UCSD-AML1 (cell line): ENCODE data around the gene CRTC3.

ENCODE experiments used
- DNase-seq: peaks from one replicate; lab custom pipeline; 2025; ENCODE audit not compliant: unreplicated experiment; lab: John Stamatoyannopoulos, UW

CRTC3 gene

DNA sequence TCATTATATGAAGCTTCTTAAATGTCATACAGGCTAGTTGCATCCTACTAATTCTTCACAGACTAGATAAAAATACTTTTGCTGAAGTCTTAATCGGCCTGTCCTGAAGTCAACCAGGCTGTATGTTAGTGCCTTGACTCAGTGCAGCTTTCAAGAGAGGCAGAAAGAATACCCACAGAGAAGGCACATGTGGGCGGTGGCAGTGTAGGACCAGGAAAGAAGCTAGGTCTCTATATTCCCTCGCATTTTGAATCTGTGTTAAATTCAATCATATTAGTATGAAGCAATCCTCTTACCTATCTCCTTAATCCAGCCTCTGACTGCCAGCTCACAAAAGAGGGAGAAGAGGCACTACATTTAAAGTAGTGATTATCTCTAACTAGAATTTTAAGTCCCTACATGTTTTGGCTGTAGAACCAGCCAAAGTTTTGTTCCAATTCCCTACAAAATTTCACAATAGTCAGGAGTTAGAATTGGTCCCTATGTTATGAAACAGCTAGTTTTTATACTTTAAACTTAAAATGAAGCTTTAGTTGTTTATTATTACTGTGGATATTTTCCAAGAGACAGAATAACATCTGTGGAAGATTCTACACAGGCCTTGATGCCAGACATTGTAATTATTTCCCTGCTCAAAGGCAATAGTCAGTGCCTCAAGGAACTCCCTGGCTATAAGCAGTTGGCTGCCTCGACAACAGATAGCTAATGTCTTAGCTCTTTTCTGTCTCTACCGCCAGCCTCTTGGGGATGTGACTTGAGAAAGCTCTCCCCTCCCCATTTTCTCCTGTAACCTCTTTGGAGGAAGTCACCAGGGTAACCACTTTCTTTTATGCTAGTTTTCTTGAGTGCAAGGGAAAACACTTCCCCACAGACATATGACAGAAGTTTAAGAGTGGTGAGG lies 31.9 kb downstream of the CRTC3 start:
- DNase-seq: no peak

DNA sequence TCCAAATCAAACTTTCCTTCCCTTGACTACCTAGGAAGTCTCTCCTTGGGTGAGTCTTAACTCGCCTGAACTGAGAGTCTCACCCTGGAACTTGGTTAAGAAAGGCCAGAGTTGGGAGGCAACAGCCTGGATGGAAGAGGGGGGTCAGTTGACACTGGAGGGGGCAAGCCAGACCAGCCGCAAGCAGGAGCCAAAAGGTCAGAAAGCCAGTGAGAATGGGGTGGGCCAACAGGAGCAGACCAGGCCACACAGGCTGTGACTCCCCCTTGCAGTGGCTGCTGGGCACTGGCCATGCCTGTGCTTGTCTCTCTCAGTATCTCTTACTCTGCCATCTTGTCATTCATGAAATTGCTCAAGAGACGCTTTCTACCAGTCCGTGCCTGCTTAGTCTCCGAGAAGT lies 32.9 kb downstream of the CRTC3 start:
- DNase-seq: no peak

DNA sequence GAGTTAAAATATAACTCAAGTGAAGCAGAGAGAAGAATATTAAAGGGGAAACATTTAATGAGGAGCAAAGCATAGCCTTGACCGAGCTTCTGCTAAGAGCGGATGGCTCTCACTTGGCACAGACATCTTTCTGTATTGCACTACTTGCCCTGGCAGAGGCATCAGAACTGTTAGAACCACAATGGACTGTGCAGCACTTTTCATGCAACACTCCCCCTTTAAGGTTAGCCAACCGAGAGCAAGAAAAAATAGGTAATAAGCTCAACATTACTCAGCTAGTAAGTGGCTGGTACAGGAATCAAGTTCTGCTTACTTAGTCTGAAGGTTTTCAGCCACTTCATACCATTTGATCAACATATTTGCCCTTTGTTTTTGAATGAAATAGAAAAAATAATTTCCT lies 33.7 kb downstream of the CRTC3 start:
- DNase-seq: no peak

DNA sequence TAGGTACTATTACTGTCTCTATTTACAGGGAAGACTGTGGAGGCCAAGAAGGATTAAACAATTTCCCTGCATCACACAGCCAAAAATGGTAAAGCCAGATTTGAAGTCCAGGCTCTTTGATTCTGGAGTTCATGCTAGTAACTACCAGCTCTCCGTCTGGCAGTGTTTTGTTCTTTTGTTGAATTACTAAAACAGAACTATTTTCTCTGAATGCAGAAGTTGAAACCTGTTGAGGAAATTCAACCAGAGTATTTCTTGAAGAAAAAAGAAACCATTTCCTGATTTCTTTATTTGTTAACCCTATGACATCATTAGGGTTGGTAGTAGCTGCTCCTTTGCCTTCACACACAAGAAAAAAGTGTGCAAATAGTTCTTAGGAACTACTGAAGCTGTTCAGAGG lies 34.3 kb downstream of the CRTC3 start:
- no peak for DNase-seq

DNA sequence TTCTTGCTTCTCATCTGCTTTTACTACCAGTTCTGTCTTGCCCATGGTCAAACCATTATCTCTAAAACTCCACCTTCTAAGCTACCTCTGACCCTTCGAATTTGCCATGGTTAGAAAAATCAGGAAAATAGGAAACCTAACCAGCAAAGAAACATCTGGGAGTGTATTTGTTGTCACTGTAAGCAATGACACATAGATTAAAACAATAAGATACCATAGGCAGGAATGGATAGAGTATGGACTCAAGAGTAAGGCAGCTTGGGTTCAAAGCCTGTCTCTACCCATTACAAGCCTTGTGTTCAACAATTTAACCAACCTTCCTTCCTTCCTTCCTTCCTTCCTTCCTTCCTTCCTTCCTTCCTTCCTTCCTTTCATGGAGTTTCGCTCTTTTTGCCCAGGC lies 34.9 kb downstream of the CRTC3 start:
- no peak for DNase-seq

DNA sequence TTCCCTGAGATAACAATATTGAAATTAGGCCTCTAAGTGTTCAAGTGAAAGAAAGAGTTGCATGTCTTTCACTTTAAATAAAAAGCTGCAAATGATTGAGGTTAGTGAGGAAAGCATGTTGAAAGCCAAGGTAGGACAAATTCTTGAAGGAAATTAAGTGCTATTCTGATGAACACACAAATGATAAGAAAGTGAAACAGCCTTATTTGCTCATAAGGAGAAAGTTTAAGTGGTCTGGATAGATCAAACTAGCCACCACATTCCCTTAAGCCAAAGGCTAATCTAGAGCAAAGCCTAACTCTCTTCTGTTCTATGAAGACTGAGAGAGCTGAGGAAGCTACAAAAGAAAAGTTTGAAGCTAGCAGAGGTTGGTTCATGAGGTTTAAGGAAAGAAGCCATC lies 36.1 kb downstream of the CRTC3 start:
- DNase-seq: no peak

DNA sequence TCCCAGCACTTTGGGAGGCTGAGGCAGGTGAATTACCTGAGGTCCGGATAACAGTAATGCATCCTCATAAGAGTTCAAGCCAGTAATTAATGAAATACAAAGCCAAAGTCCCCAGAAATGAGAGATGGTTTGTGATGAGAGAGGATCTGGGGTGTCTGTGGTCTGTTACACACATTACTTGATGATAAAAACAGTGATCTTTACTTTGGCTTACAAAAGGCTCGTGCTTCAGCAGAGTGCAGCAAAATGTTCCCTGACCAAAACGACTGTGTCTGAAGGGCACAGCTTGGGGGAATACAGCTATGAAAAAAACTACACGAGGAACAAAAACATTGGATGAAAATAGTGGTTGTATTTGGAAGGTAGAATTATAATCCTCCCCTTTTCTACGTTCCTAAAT lies 40.9 kb downstream of the CRTC3 start:
- DNase-seq: no peak

DNA sequence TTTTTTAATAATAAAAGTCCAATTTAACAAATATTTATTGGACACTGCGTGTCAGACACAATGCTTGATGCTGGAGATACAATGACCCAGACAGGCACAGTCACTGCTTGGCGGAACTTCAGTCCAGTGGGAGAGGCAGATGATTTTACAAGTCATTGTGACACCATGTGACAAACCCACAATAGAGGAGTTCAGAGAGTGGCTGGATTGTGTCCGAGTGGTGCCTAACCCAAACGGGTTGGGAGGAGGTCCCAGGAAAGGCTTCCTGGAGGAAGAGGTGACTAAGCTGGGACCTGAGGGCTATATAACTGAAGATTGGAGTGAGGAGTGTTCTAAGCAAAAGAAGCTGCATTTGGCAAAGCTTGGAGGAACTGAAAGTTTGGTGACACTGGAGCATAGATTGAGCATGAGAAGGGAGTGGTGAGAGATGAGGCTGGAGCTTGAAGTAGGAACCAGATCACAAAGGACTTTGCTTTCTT lies 41.4 kb downstream of the CRTC3 start:
- no peak for DNase-seq

DNA sequence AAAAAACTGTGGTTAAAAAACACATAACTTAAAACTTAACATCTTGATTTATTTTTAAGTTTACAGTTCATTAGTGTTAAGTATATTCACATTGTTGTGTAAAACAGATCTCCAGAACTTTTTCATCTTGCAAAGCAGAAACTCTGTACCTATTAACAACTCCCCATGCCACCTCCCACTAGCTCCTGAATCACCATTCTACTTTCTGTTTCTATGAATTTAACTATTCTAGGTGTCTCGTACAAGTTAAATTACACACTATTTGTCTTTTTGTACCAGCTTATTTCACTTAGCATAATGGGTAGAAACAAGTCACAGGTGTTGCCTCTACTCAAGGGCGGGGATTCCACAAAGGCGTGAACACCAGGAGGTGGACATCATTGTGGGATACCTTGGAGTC lies 43.2 kb downstream of the CRTC3 start:
- DNase-seq: no peak

DNA sequence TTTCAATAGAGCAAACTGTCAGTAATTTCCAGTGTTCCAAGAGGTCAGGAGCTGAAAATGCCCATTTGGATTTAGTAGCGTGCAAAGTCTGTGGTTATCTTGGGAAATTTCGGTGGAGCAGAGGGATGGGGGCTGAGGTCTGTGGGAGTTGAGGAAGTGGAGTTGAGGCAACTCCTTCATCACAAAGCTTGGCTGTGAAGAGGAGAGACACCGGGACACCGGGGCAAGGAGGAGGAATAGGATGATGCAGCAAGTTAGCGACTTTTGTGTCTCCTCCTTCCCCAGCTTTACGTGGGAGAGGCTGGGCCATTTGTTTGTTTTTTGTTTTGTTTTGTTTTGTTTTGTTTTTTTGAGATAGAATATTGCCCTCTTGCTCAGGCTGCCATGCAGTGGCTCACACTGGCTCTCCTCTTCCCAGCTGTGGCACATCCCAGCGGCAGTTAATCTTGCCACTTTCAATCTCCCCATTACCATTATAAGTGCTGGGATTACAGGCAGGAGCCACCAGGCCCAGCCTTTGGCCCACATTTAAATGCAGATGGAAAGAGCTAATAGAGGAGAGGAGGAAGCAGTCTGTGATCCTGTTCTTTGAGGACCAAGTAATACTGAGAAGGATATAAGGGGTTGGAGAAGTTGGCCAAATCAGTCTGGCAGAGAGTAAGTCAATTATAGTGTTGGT lies 47.1 kb downstream of the CRTC3 start:
- no peak for DNase-seq

DNA sequence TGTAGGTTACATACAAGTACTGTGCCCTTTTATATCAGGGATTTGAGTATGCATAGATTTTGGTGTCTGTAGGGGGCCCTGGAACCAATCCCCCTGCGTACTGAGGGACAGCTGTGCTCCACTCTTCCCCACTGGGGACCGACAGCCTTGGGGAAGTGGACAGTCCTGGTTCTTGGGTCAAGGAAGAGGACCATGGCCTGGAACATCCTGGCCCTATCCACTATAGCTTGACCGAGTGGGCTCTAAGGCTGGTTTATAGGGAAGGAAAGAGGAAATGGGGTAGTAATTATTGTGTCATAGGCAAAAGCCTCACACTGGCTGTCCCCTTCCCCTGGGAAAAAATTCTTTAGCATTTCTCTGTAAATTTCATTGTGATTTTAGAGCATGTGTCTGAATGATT lies 49.5 kb downstream of the CRTC3 start:
- no peak for DNase-seq

DNA sequence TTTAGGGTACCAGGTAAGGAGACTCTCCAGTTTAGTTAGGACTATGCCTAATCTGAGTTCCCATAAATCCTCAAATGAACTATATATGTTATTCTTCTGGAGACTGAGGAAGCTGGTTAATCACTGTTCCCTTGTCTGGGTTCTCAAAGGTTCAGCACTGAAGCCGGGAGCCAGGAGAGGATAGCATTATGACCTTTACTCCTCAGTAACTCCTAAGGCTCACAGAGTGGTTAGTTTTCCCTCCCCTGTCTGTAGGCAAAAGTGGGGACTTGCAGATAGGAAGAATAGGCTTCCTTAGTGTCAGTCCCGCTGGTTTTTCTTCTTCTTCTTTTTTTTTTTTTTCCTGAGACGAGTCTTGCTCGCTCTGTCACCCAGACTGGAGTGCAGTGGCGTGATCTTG lies 50.4 kb downstream of the CRTC3 start:
- no peak for DNase-seq

DNA sequence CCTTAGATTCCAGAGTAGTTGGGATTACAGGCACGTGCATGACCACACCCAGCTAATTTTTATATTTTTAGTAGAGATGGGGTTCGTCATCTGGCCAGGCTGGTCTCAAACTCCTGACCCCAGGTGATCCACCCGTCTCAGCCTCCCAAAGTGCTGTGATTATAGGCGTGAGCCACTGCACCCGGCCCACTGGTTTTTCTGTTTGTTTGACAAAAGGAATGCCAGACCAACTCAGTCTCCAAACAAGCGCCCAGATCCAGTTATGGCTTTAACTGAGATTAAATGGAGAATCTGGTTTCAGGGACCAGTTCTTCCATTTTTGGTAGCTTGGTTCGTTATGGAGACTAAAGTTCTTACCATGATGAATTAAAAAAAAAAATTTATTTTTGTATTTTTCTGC lies 50.8 kb downstream of the CRTC3 start:
- DNase-seq: no peak

DNA sequence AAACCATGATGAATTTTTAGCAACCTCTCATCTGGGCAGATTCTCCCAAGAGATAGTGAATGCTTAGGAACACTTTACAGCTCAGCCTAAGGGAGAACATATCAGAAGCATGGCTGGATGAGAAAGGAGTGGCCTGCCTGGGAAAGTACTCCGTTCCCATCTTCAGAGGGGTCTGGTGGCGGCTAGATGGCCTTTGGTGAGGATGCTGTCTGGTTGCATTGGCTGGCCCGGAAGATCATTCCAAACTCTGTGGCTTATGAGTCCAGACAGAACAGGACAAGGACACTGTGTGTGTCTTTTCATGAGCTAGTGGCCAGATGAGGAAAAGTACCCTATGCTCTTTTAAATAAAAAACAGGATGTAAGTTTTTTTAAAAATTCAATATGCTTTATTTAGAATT lies 51.2 kb downstream of the CRTC3 start:
- no peak for DNase-seq

DNA sequence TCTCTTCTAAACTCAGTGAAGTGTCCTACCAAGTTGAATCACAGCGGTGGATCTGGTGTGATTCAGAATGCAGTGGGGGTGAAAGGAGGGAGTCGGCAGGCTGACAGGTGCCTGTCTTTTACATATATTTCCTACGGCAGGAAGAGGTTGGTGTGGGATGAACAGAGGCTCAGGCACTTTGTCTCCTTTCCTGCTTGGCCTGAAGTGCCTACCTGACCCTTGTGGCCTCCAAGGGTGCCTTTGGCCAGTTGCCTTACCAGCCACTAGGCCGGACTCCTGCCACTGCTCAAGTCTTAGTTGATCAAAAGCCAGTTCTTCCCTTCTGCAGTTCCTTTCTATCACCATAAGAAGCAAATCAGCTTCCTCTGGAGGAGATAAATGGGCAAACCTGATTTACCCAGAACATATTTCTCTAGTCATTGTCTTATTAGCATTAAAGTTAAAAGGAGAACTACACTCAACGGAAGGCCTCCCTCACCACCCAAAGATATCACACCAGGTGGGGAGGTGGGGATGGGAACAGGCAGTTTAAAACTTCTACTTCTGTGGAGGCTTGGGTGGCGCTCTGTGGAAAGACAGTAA lies 52.1 kb downstream of the CRTC3 start:
- DNase-seq: no peak

DNA sequence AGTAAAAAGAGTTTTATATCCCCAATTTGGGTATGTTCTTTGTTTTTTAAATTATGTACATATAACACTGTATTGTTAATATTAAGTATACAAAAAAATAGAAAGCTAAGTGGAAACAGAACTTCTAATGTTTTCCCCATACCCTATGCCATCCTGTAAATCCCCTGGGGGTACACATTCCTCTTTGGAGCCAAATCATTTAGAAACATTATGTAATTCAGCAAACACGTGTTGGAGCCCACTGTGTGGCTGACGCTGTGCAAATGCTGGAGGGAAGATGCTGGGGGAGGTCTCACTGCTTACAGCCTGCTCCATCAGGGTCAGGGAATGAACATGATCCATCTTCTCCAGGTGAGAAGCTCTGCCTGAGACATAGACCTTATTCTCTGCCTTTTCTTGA lies 52.8 kb downstream of the CRTC3 start:
- no peak for DNase-seq

DNA sequence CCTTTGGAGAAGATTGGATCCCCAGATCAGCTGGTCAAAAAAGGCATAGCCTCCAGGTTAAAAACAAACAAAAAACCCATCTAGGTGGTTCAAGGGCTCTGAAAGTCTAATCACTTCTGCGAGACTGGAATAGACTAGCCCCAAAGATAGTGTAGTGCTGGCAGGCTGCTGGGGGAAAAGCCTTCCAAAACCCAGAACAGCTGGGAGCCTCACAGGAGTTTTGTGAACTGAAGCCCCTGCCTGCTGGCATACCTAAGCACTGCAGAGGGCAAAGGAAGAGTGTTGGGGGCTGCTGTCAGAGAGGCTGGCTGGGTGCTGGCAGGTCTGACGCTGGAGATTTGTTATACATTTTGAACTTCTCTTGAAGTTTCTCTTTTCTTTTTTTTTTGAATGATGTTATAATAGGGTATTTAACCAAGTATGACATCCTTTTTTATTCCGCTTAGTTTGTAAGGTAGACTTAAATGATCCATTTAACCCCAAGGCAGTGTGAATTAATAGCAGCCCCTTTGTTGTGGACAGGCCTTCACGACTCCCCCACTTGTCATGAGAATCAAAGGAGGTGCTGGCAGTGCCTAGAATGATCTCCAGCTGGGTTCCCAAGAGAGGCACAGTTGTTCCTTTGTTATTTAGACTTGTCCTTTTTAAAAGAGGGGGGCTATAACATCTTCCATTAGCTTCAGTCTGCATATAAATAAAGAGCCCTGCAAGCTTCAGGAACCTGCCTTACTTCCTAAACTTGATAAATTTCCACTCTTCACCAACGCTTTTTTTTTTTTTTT lies 53.9 kb downstream of the CRTC3 start:
- no peak for DNase-seq

DNA sequence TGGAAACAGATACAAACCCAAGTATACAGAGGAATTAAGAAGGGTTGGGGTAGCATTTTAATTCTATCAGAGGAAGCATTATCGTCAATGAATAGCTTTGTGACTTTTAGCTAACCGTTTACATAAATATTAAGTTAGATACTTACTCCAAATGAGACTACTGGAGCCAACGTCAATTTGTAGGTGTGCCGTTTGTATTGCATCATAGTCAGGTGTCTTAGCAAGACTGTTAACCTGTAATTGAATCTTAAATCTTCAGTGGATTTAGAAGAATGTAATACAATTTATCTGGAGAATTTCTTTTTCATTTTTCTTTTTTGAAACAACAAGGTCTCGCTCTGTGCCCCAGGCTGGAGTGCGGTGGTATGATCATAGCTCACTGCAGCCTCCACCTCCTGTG lies 55.1 kb downstream of the CRTC3 start:
- DNase-seq: no peak

DNA sequence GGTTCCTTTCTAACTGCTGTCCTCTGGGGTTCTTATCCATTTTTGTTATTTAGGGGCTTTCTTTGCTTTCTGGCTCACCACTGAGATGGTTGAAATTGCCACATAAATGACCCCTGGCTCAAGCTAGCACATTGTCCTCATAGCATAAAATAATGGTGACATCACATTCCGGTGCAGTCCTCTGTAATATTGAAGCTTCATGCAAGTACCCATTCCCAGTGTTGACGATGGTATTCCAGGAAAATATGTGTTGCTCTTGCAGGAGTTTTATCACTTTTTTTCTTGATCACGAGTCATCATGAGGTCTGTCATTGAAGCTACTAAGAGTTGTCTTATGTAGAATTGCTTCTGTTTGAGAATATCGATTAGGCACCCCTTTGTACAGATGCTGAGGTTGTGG lies 56.1 kb downstream of the CRTC3 start:
- DNase-seq: no peak

DNA sequence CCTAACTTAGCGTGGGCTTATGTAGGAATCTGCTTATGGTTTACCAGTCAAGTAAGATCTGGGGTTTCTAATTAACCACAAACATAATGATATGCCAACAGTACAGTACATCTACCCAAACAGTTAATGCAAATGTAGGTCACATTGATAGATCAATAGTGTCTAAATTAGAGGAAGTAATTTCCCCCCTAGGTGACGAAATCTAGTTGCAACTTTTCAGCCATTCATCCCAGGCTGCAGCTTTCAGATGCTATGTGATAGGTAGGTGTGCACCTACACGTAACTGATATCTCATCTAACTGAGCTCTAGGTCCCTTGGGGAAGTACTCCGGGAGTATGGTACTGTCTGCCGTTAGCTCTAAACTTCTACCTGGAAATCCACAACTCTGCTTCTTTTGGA lies 57.2 kb downstream of the CRTC3 start:
- DNase-seq: no peak

DNA sequence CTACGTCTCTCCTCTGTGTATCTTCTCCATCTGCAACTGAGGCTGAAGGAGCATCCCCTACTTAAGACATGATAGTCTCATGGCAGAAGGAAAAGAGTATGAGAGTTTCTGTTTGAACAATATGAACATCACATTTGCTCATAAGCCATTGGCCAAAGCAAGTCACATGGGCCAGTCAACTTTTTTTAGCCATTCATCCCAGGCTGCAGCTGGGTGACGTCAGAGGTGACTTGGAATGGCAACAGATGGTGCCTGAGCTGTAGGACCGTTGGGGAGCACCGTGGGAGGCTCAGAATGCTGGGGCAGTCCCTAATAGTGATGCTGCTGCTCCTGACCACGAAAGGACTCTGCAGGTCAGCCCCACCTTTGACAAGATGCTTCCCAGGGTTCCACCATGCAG lies 58.7 kb downstream of the CRTC3 start:
- no peak for DNase-seq
